Stomach (tissue), 9 donors: ENCODE data around the gene ITPR1. TPM values are rescaled to one million over a fixed set of nuclear protein-coding genes. Genes with fewer than 3 reads are reported as not detected.

Experiments
- DNase-seq, 2 donors: peaks; one replicate each; pipeline versions ENCODE4 v3.0.0 to v3.0.0-alpha.2; 2013 to 2019
- H3K27ac ChIP-seq, 5 donors: fragments of 200-600 bp in 4 of 5; sonication (generic) in 4 of 5; one replicate each; pipeline ENCODE4 v1.5.1; 2013 to 2019; ENCODE audit warnings: mild to moderate bottlenecking in 1 of 5, moderate library complexity in 1 of 5
- H3K27me3 ChIP-seq, 3 donors: fragments of 200-600 bp; sonication (generic); one replicate each; pipeline ENCODE4 v1.5.1; 2017 to 2019; ENCODE audit warnings: mixed run types in 1 of 3
- H3K36me3 ChIP-seq, 4 donors: fragments of 200-600 bp; sonication (generic); 1 replicate in 3 of 4; 2 replicates in 1 of 4; pipeline ENCODE4 v1.5.1; 2016 to 2019
- H3K4me1 ChIP-seq, 4 donors: fragments of 200-600 bp; sonication (generic); one replicate each; pipeline ENCODE4 v1.5.1; 2016 to 2019
- H3K4me3 ChIP-seq, 4 donors: fragments of 200-600 bp; sonication (generic) in 3 of 4; one replicate each; pipeline ENCODE4 v1.5.1; 2016 to 2019; ENCODE audit warnings: mild to moderate bottlenecking in 1 of 4
- H3K9me3 ChIP-seq, 4 donors: fragments of 200-600 bp; sonication (generic); one replicate each; pipeline ENCODE4 v1.5.1; 2016 to 2019
- CTCF ChIP-seq, 7 experiments: fragments of 450-650 bp in 4 of 7; fragments of 200-600 bp in 3 of 7; sonication (generic) in 3 of 7; IDR thresholded peaks; one replicate each; pipeline ENCODE4 v1.5.1; 2016 to 2019; ENCODE audit warnings: antibody characterized with exemption in 7 of 7, control low read depth in 2 of 7, mild to moderate bottlenecking in 1 of 7
- EP300 ChIP-seq: sonication (generic); formaldehyde crosslinking; IDR thresholded peaks from one replicate; pipeline ENCODE4 v1.6.1; 2017; ENCODE audit warnings: antibody characterized with exemption
- POLR2A ChIP-seq, 4 donors: fragments of 450-650 bp; IDR thresholded peaks; one replicate each; pipeline ENCODE4 v1.6.1; 2016; ENCODE audit warnings: antibody characterized with exemption in 4 of 4, control low read depth in 2 of 4, mild to moderate bottlenecking in 1 of 4, moderate library complexity in 1 of 4
- POLR2AphosphoS5 ChIP-seq, 3 donors: sonication (generic); formaldehyde crosslinking; IDR thresholded peaks; one replicate each; pipeline ENCODE4 v1.6.1; 2016; ENCODE audit warnings: antibody characterized with exemption in 3 of 3
- WGBS, 5 donors: extraction: QIAGEN DNeasy Blood & Tissue Kit in 3 of 5; methylation state at CpG; one replicate each; pipeline versions ENCODE4 v1.1.5 to v1.1.7; 2013 to 2018; 5-methylcytosine and 5-hydroxymethylcytosine counted together
- intact Hi-C: fragments of 100-400 bp; cut with DNase I; formaldehyde crosslinking; loops from one replicate; pipeline ENCODE4 v1.15.1; 2023; ENCODE audit warnings: low total_unique reads
- polyA plus RNA-seq, 3 donors: library from polyadenylated mRNA; stranded (reverse); fragments of 200-250 nt; gene quantifications; one replicate each; pipeline ENCODE4 v1.2.3, GENCODE V29; 2013
- total RNA-seq, 5 donors: library from RNA; depleted of rRNA; stranded (reverse); fragments of >200 nt; gene quantifications; one replicate each; pipeline versions ENCODE4 v1.1.0 to v1.2.3, GENCODE V29; 2014 to 2016
- donor health status: healthy with polysubstance abuse.
- donor health status: Bipolar disorder and iron deficiency.
- donor health status: healthy.

Gene ITPR1
- total and polyA plus RNA-seq, 8 donors, result 6.6 to 192 (median 32.9) TPM

- H3K4me3 ChIP-seq, result no peak overlapping the region
- peak overlapping the region; percentile 54 to 81 (median 66) for H3K27ac ChIP-seq
- H3K9me3 ChIP-seq, result no peaks in the 10 kb centered on the region
- peaks cover 26 to 53% (median 39%) of the 10 kb centered on the region in 4 donors for H3K4me1 ChIP-seq
- H3K36me3 ChIP-seq, result peaks cover 0 to 24% (median 17%) of the 10 kb centered on the region in 4 donors
- intact Hi-C loops, result no loop called here
- no peaks in the 10 kb centered on the region for H3K27me3 ChIP-seq
- DNase-seq, result no peak
- WGBS, 5 donors, result 69 to 85% (median 73%) methylated on average over 9 of the region's 9 CpGs
- TF ChIP-seq EP300 (no peak), POLR2A (IDR thresholded peaks at IDR 0.05) (no peak)
Measured at GRCh38 chr3:4721511-4721911, 228.4 kb downstream of the ITPR1 start.

- Histone ChIP-seq H3K27me3 (no peaks in the 10 kb centered on the region), H3K9me3 (no peaks in the 10 kb centered on the region), H3K4me1 (peaks cover 26 to 53% (median 39%) of the 10 kb centered on the region in 4 donors), H3K4me3 (no peak overlapping the region), H3K27ac (peak overlapping the region in 4 of 5 donors; percentile 54 to 81 (median 66)), H3K36me3 (peaks cover 0 to 22% (median 15%) of the 10 kb centered on the region in 4 donors)
- TF ChIP-seq EP300, result no peak
- TF ChIP-seq POLR2A (IDR thresholded peaks at IDR 0.05), result no peak
- TF ChIP-seq CTCF (IDR thresholded peaks at IDR 0.05), result peak in 2 of 7 experiments; percentile 28 to 46
- 40 to 48% (median 46%) methylated on average over 6 of the region's 6 CpGs for WGBS, 5 donors
- intact Hi-C loops, result no loop called here
- peak in 1 of 2 donors; percentile 71 for DNase-seq
Measured at GRCh38 chr3:4722103-4722502, 229.0 kb downstream of the ITPR1 start.

GRCh38 chr3:4724051-4724629, 231.0 kb downstream of the ITPR1 start:
- Histone ChIP-seq H3K27me3 (no peaks in the 10 kb centered on the region), H3K36me3 (peaks cover 0 to 24% (median 18%) of the 10 kb centered on the region in 4 donors), H3K9me3 (no peaks in the 10 kb centered on the region), H3K4me3 (no peak overlapping the region), H3K4me1 (peaks cover 17 to 43% (median 33%) of the 10 kb centered on the region in 4 donors), H3K27ac (peak overlapping the region in 1 of 5 donors; percentile 81)
- DNase-seq, result no peak
- WGBS, 5 donors, result 74 to 82% (median 75%) methylated on average over 10 of the region's 10 CpGs
- TF ChIP-seq CTCF (IDR thresholded peaks at IDR 0.05) (no peak), EP300 (no peak), POLR2AphosphoS5 (IDR thresholded peaks at IDR 0.05) (no peak), POLR2A (IDR thresholded peaks at IDR 0.05) (no peak)
- intact Hi-C loops, result no loop called here

GRCh38 chr3:4726549-4726948, 233.4 kb downstream of the ITPR1 start:
- no peak overlapping the region for H3K27ac ChIP-seq
- no peaks in the 10 kb centered on the region for H3K27me3 ChIP-seq
- peaks cover 2 to 24% (median 14%) of the 10 kb centered on the region in 4 donors for H3K4me1 ChIP-seq
- 67 to 85% (median 75%) methylated on average over 5 of the region's 5 CpGs for WGBS, 5 donors
- H3K9me3 ChIP-seq, result no peaks in the 10 kb centered on the region
- intact Hi-C loops, result no loop called here
- H3K4me3 ChIP-seq, result no peak overlapping the region
- H3K36me3 ChIP-seq, result peaks cover 0 to 24% (median 18%) of the 10 kb centered on the region in 4 donors
- no peak for DNase-seq
- TF ChIP-seq EP300, result no peak
- TF ChIP-seq POLR2AphosphoS5 (IDR thresholded peaks at IDR 0.05), result no peak
- TF ChIP-seq POLR2A (IDR thresholded peaks at IDR 0.05), result no peak
- no peak for TF ChIP-seq CTCF (IDR thresholded peaks at IDR 0.05)
